Activated CD4-positive, CD25-positive, alpha-beta regulatory T cell treated with anti-CD3 and anti-CD28 coated beads, Interleukin-2, amount 50 U/mL, for 16 hours (primary cell): ENCODE results near the gene INPP5K.

ENCODE experiments used
- DNase-seq: peaks from one replicate; pipeline ENCODE4 v3.0.0-alpha.2; 2020; ENCODE audit warnings: low read depth, low spot score

Gene INPP5K

GRCh38 chr17:1506649-1507267 is 9.7 kb downstream of the INPP5K start:
- no peak for DNase-seq

- DNase-seq, result no peak
Measured at GRCh38 chr17:1505586-1505985, 10.8 kb downstream of the INPP5K start.

DNA sequence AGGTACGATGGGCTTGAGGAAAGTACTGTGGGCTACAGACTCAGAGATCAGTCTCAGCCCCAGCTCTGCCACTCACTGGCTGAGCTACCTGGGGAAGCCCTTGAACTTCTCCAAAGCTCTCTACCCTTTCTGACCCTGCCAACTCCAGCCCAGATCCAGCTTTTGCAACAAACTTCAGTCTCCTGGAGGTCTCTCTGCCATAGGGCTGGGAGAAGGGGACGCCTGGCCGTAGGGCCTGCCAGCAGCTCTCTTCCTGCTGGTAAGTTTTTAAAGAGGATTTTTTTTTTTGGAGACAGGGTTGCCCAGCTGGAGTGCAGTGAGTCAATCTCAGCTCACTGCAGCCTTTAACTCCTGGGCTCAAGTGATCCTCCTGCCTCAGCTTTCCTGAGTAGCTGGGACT is 11.5 kb downstream of the INPP5K start:
- DNase-seq, result no peak

DNA sequence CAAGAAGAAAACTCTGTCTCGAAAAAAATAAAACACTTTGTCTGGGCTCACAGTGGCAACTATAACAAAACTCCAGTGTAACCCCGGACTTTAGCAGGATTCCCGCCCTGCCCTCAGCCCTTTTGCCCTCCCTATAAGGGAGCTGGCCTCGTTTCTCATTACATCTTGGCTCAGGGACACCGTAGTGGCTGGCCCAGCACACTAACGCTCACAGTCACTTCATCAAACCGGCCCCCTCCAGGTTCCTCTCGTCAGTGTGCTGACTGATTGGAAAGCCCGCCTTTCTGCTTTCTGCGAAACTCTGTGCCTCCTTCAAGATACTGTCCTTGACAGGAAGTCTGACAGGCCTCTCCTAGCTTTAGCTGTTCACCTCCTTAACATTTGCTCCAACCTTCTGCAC is 12.7 kb downstream of the INPP5K start:
- DNase-seq, result no peak

- no peak for DNase-seq
Measured at GRCh38 chr17:1498869-1499268, 17.5 kb downstream of the INPP5K start.

- no peak for DNase-seq
Measured at GRCh38 chr17:1498233-1498632, 18.2 kb downstream of the INPP5K start.

DNA sequence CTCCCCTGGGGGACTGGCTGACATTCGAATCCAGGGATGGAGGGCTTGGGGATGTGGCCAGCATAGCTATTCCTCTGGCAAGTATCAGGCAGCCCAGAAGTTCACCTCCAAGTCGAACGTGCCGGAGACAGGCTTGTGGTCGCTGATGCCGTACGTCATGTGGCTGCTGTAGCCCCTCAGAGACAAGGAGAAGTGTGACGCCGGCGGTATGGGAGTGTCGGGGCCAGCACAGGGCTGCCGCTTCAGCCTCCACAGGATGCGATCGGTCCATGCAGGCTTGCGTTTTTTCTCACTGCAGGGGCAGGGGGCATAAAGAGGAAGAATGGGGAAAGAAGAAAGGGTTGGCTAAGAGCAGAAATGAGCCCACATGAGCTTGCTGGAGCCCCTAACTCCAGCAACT is 18.6 kb downstream of the INPP5K start:
- DNase-seq, result no peak

GRCh38 chr17:1496869-1497268 is 19.5 kb downstream of the INPP5K start:
- DNase-seq, result no peak

DNA sequence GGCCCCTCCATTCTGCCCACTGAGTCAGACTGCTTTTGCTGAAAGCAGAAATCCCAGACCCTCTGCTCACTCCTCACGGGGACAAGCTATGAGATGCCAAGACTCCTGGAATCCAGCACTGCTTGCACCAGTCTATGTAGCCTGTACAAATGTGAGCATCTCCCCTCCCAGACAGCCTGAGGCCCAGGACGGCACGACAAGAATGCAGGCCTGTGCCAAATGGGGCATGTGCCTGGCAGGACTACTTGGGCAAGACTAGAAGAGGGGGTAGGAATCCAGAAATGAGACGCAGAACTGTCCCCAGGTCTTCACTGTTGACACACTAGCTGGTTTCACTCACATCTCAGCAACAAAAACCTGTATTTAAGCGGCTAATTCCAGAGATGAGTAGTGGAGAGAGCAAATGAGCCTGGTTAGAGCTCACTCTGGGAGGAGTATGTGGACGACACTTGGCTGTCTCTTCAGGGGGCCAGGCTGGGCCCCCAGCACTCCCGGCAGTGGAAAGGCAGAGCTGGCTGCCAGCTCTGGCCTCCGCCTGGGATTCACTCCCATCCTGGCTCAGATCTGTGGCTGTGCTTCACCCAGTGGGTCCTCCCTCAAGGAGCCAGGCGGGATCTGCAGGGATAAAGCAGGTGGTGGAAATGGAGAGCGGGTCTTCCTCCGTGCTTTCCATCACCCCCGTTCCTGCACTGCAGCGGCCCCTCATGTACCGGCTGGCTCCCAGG is 21.0 kb downstream of the INPP5K start:
- DNase-seq, result no peak

DNA sequence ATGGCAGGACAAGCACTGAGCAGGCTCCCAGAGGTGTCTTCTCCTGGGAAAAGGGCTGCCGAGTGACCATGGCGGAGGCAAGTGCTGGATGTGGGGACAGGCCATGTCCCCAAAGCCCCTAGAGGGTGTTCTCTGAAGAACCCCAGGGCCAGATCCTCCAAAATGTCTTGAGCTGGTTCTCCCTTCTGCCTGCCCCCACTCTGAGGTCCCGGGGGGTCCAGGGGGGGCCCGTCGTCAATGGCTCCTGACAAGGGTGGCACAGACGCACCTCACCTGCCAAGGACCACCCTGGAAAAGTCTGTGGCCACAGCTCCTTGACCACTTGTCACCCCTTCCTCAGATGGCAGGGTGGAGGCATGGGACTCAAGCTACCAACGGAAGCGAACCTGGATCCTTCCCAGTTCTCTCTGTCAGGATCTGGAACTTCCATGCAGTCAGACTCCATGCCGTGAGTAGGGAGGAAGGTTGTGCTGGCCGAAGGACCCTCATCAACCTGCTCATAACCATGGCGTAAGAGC is 21.6 kb downstream of the INPP5K start:
- no peak for DNase-seq

DNA sequence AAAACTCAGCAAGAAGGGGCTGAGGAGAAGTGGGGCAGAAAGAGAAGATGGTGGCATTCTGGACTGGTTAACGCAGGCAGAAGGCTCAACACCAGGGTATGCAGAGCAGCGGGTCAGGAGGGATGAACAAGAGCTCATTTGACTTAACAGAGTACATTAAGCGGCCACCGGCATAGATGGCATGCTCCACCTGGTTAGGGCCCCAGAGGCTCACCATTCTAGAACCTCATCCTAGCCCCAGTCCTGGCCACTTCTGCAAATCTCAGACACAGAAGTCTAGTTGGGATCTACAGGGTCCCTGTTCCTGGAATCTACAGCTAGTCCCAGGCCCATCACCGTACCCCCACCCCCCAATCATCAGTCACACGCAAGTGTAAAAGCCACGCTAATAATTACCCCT is 22.2 kb downstream of the INPP5K start:
- DNase-seq, result no peak

GRCh38 chr17:1493291-1493980 is 23.0 kb downstream of the INPP5K start:
- no peak for DNase-seq

DNA sequence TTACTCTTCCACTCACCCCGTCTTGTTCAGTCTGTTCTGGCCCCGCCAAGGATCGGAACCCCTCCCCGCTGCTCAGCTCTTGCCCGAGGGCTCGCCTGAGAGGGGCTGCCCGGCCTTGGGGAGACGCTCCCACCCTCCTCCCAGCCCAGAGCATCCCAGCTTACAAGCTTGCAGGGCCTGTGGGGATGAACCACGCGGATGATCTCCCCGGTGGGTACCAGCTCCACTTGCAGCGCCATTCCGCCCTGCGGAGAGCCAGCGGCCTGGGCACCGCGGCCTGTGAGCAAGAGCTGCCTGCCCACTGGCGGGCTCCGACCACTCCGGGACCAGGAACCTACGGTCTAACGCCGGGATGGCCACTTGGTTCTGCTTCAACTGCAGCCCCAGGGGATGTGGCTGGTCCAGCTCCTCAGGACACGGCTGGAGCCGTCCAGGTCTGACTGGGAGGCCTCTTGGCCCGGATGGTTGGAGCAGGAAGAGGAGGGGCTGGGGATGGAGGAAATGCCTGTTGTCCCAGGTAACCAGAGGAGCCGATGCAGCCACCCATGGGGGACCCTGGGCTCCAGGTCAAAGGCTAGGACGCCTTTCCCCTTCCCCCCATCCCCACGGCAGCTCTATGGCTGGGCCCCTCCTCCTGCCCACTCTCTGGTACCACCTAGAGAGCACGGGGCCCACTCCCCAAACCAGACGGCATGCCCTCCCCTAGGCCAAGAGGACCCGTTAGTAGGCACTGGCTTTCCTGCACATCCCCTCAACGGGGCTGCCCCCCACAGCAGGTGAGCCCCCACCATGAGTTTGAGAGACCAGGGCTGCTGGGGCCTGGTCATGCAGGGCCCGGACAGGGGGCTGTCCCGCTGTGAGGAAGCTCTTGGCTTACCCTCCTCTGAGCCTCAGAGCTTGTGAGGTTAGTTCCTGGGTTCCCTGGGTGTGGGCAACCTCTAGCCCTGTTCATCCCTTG is 23.9 kb downstream of the INPP5K start, which contains the start of gene MYO1C:
Gene MYO1C (minus strand): TSS at position 438 of the 958 bp plus-strand sequence. CDS start 199 bp downstream, at position 239.
- no peak for DNase-seq

DNA sequence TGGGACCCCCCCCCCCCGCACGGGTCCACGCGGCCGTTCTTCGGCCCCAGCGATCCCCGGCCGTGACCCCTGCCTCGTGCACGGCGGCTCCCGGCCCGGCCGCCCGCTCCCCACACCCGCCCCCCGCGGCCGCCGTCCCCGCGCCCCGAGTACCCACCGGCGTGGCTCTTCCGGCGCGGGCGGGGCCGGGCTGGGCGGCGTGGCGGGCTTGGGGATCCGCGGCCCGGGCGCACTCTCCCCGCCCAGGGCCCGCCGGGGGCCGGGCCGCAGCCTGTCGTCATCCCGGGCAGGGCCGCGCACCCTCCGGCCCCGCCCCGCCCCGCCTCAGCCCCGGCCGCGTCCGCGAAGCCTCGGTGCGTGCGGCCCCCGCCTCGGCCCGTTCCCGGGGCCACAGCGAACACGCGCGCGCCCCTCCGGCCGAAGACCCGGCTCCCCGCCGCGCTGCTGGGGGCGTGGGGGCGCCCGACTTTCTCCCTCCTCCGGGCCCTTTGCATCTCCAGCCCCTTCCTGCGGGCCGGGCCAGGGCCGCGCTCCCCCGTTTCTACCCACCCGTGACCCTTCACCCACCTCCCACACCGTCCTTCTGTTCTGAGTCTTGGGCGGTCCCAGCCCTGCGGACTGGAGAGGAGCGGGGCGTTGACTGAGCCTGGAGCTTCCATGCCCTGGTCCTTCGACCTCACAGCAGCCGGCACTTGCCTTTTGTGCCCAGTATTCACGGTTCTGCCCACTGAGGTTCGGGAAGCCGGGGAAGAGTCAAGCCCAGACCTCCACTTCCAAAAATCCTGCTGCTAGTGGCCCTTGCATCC is 24.8 kb downstream of the INPP5K start:
- no peak for DNase-seq

GRCh38 chr17:1490643-1491442 is 25.6 kb downstream of the INPP5K start:
- DNase-seq, result peak; percentile 39

DNA sequence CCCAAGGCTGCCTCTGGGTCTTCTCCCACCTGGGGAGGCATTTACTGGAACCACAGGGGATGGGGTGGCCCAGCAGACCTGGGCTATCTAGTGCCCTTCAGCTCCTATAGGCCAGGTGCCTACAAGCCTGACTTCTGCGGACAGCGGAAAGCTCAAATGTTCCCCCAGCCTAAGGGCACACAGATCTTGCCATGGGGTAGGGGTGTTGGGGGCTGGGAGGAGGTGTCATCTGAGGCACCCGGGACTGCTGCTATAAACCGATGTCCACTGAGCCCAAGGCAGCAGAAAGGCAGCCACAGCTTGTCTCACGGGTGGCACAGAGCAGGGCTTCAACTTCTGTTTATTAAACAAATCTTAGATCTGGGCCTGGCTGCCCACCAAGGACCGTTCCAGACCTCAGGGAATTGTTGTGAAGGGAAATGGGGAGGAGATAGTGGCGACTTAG is 27.6 kb downstream of the INPP5K start:
- no peak for DNase-seq

- peak; percentile 41 for DNase-seq
Measured at GRCh38 chr17:1487939-1488825, 28.2 kb downstream of the INPP5K start.
